Prostate gland (tissue), 2 donors: ENCODE measurements around the gene APBB1IP.

ENCODE experiments used
- POLR2AphosphoS5 ChIP-seq: sonication (generic); formaldehyde crosslinking; IDR thresholded peaks from one replicate; pipeline ENCODE4 v1.6.1; 2017; ENCODE audit warnings: antibody characterized with exemption
- TF ChIP-seq, protein P1 (sequence below), 4 experiments: fragments of 200-600 bp in 2 of 4; fragments of 450-650 bp in 2 of 4; sonication (generic) in 2 of 4; IDR thresholded peaks; 1 replicate in 3 of 4; 2 replicates in 1 of 4; pipeline ENCODE4 v1.5.1; 2016 to 2019; ENCODE audit warnings: antibody characterized with exemption in 4 of 4, mild to moderate bottlenecking in 2 of 4, moderate library complexity in 2 of 4

DNA sequence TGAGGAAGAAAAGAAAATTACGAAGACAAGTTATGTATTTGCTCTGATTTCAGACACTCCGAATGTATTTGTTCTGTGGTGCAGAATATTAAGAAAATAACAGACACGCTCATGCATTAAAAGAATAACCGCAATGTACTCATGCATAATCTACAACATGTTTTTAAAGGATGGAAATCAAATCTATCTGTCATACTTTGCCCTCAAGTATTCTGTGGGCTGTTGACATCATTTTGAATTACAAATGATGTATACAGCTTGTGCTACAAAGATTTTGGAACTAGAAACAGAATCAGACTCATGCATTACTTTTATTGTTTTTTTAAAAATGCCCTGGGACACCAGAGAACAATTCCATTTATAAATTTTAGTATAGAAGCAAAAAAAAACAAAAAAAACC is 69.9 kb downstream of the APBB1IP start:
- TF ChIP-seq POLR2AphosphoS5: no peak
- TF ChIP-seq, protein P1, sequence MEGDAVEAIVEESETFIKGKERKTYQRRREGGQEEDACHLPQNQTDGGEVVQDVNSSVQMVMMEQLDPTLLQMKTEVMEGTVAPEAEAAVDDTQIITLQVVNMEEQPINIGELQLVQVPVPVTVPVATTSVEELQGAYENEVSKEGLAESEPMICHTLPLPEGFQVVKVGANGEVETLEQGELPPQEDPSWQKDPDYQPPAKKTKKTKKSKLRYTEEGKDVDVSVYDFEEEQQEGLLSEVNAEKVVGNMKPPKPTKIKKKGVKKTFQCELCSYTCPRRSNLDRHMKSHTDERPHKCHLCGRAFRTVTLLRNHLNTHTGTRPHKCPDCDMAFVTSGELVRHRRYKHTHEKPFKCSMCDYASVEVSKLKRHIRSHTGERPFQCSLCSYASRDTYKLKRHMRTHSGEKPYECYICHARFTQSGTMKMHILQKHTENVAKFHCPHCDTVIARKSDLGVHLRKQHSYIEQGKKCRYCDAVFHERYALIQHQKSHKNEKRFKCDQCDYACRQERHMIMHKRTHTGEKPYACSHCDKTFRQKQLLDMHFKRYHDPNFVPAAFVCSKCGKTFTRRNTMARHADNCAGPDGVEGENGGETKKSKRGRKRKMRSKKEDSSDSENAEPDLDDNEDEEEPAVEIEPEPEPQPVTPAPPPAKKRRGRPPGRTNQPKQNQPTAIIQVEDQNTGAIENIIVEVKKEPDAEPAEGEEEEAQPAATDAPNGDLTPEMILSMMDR (IDR thresholded peaks at IDR 0.05): no peak
